GM21619 (cell line): Measurements from ENCODE around the gene ITSN2.
"Not testable (repeated sequence)": the region's sequence is repeated elsewhere in the genome, so short reads cannot be mapped to it uniquely, and the experiment has no call there.

Experiments
- ATAC-seq: cut with Tn5 transposase; IDR thresholded peaks from one replicate; pipeline ENCODE4 v1.9.1; 2021; ENCODE audit not compliant: unreplicated experiment

Gene ITSN2

GRCh38 chr2:24222946-24223345 lies 137.4 kb downstream of the ITSN2 start:
- no peak for ATAC-seq

- no peak for ATAC-seq
Observed at GRCh38 chr2:24221343-24222050, 138.8 kb downstream of the ITSN2 start.

GRCh38 chr2:24220554-24221291 lies 139.6 kb downstream of the ITSN2 start:
- ATAC-seq: no peak

GRCh38 chr2:24214880-24215279 lies 145.5 kb downstream of the ITSN2 start:
- peak; percentile 98 for ATAC-seq

GRCh38 chr2:24211408-24211807 lies 148.9 kb downstream of the ITSN2 start:
- ATAC-seq: no peak

- ATAC-seq: no peak
Observed at GRCh38 chr2:24210723-24211122, 149.6 kb downstream of the ITSN2 start.

- ATAC-seq: no peak
Observed at GRCh38 chr2:24210106-24210455, 150.3 kb downstream of the ITSN2 start.

GRCh38 chr2:24209389-24210105 lies 150.8 kb downstream of the ITSN2 start:
- ATAC-seq: no peak

- ATAC-seq: no peak
Observed at GRCh38 chr2:24208490-24208889, 151.8 kb downstream of the ITSN2 start.

GRCh38 chr2:24207359-24207758 lies 153.0 kb downstream of the ITSN2 start:
- no peak for ATAC-seq

- no peak for ATAC-seq
Observed at GRCh38 chr2:24206714-24207113, 153.6 kb downstream of the ITSN2 start.

GRCh38 chr2:24206242-24206641 lies 154.1 kb downstream of the ITSN2 start:
- no peak for ATAC-seq

- no peak for ATAC-seq
Observed at GRCh38 chr2:24205131-24205530, 155.2 kb downstream of the ITSN2 start.

GRCh38 chr2:24204505-24204904 lies 155.8 kb downstream of the ITSN2 start:
- ATAC-seq: no peak

GRCh38 chr2:24203787-24204150 lies 156.6 kb downstream of the ITSN2 start:
- no peak for ATAC-seq

- no peak for ATAC-seq
Observed at GRCh38 chr2:24203029-24203786, 157.1 kb downstream of the ITSN2 start.

GRCh38 chr2:24200799-24201198 lies 159.5 kb downstream of the ITSN2 start:
- no peak for ATAC-seq

GRCh38 chr2:24199968-24200590 lies 160.3 kb downstream of the ITSN2 start:
- no peak for ATAC-seq

GRCh38 chr2:24197213-24197612 lies 163.1 kb downstream of the ITSN2 start:
- not testable (repeated sequence) for ATAC-seq

- no peak for ATAC-seq
Observed at GRCh38 chr2:24191848-24192247, 168.5 kb downstream of the ITSN2 start.

- no peak for ATAC-seq
Observed at GRCh38 chr2:24191156-24191555, 169.2 kb downstream of the ITSN2 start.
